OCI-LY3 (cell line): ENCODE data around the gene CDK4.

Experiments
- CTCF ChIP-seq: fragments of 200-600, 300-600 bp; sonication (generic); IDR thresholded peaks from 2 replicates; pipeline ENCODE4 v1.5.1; 2014; ENCODE audit warnings: antibody characterized with exemption, low read length, low read depth
- EZH2phosphoT487 ChIP-seq: fragments of 200-600 bp; shearing (Covaris generic); IDR thresholded peaks from 2 replicates; pipeline ENCODE4 v1.6.1; 2018; ENCODE audit warnings: antibody characterized with exemption, mixed run types, low read depth

DNA sequence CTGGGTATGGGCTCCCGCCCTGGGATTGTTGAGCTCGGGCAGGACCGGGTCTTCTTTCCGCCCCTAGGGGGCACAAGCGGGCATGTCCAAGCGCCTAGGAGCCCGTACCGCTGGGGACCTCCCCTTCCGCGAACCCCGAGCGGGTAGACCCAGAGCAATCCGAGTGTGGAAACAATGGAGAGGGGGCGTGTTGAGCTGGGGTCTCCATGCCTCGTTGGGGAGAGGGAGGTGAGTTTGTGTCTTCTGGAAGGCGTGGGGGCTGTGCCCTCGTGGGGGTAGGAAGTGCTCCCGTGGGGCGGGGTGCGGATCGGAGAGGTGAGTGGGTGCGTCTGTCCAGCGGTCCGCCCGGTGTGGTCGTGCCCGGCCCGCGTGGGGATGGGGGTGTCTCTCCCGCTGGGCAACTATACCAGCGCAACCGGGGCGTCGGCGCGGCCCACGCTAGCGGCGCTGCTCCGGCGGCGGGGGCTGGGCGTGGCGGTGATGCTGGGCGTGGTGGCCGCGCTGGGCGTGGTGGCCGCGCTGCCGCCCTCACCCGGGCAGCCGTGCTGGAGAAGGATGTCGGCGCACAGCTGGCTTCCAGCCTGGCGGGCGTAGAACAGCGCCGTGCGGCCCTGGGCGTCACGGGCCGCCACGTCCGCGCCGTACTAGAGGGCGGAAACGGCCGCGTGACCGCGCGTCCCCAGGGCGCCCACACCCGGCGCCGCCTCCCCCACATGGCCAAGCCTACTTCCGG, 25.8 kb downstream of the CDK4 start:
- TF ChIP-seq CTCF (peak; percentile 23), EZH2phosphoT487 (no peak)
